Sigmoid colon (tissue), 7 donors: Measurements from ENCODE around the gene GPR39. TPM values are rescaled to one million over a fixed set of nuclear protein-coding genes. Genes with fewer than 3 reads are reported as not detected.

Source experiments
- DNase-seq: peaks from one replicate; pipeline ENCODE4 v3.0.0-alpha.2; 2019
- H3K27ac ChIP-seq, 4 donors: fragments of 200-600 bp; sonication (generic); one replicate each; pipeline ENCODE4 v1.5.1; 2016 to 2019; ENCODE audit warnings: mild to moderate bottlenecking in 1 of 4
- H3K27me3 ChIP-seq, 3 donors: fragments of 200-600 bp; sonication (generic); one replicate each; pipeline ENCODE4 v1.5.1; 2019; ENCODE audit warnings: mild to moderate bottlenecking in 1 of 3
- H3K36me3 ChIP-seq, 4 donors: fragments of 200-600 bp; sonication (generic); one replicate each; pipeline ENCODE4 v1.5.1; 2016 to 2019
- H3K4me1 ChIP-seq, 4 donors: fragments of 200-600 bp; sonication (generic); one replicate each; pipeline ENCODE4 v1.5.1; 2017 to 2019
- H3K4me3 ChIP-seq, 4 donors: fragments of 200-600 bp; sonication (generic); one replicate each; pipeline ENCODE4 v1.5.1; 2017 to 2019; ENCODE audit warnings: mild to moderate bottlenecking in 2 of 4, moderate library complexity in 1 of 4
- H3K9me3 ChIP-seq, 4 donors: fragments of 200-600 bp in 3 of 4; sonication (generic) in 3 of 4; one replicate each; pipeline versions ENCODE4 v1.5.1 to v1.6.1; 2013 to 2019
- CTCF ChIP-seq, 4 experiments: fragments of 450-650 bp in 3 of 4; fragments of 200-600 bp in 1 of 4; IDR thresholded peaks; one replicate each; pipeline ENCODE4 v1.5.1; 2016 to 2019; ENCODE audit warnings: antibody characterized with exemption in 4 of 4, mild to moderate bottlenecking in 3 of 4, moderate library complexity in 2 of 4
- EP300 ChIP-seq, 4 donors: sonication (generic); formaldehyde crosslinking; IDR thresholded peaks; one replicate each; pipeline ENCODE4 v1.6.1; 2017; ENCODE audit warnings: antibody characterized with exemption in 4 of 4
- POLR2A ChIP-seq, 2 donors: fragments of 450-650 bp; IDR thresholded peaks; one replicate each; pipeline ENCODE4 v1.6.1; 2016; ENCODE audit warnings: antibody characterized with exemption in 2 of 2, mild to moderate bottlenecking in 2 of 2, moderate library complexity in 2 of 2
- POLR2AphosphoS5 ChIP-seq, 4 donors: sonication (generic); formaldehyde crosslinking; IDR thresholded peaks; one replicate each; pipeline ENCODE4 v1.6.1; 2017; ENCODE audit warnings: antibody characterized with exemption in 4 of 4
- WGBS, 2 donors: extraction: QIAGEN DNeasy Blood & Tissue Kit; methylation state at CpG; one replicate each; pipeline ENCODE4 v1.1.7; 2013; 5-methylcytosine and 5-hydroxymethylcytosine counted together
- intact Hi-C: fragments of 100-400 bp; cut with DNase I; formaldehyde crosslinking; loops from one replicate; pipeline ENCODE4 v1.15.1; 2023
- polyA plus RNA-seq, 3 donors: library from polyadenylated mRNA; stranded (reverse); fragments of 200-250 nt; gene quantifications; one replicate each; pipeline ENCODE4 v1.2.3, GENCODE V29; 2013
- total RNA-seq, 4 donors: library from RNA; depleted of rRNA; stranded (reverse); fragments of >200 nt; gene quantifications; one replicate each; pipeline ENCODE4 v1.1.0, GENCODE V29; 2016
- donor health status: healthy with polysubstance abuse.
- donor health status: Bipolar disorder and iron deficiency.
- donor health status: healthy.

GPR39 gene
- total and polyA plus RNA-seq, 7 donors, result 0.28 to 7.7 (median 1.6) TPM; not detected in 1

DNA sequence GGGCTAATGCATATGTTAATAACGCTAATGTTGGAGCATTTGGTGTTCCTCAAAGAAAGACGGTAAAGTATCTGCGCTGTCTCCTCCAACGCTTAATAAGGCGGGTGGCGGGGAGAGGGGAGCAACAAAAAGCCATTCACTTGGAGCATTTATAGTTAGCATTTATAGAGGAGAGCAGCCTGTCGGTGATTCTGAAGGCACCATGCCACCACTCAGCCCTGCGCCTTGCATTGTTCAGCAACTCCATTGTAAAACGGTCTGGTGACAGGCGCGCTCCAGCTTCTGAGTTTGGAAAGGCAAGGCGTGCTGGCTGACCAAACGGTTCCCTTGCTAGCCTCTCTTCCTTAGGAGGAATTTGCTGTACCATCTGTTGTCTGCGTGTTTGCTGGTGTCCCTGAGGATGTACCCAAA, 169.5 kb downstream of the GPR39 start:
- Histone ChIP-seq H3K4me3 (no peak overlapping the region), H3K36me3 (no peaks in the 10 kb centered on the region), H3K4me1 (no peaks in the 10 kb centered on the region), H3K9me3 (no peaks in the 10 kb centered on the region), H3K27me3 (no peaks in the 10 kb centered on the region), H3K27ac (no peak overlapping the region)
- intact Hi-C loops, result no loop called here
- no peak for TF ChIP-seq CTCF (IDR thresholded peaks at IDR 0.05)
- TF ChIP-seq EP300 (IDR thresholded peaks at IDR 0.05), result no peak
- TF ChIP-seq POLR2A (IDR thresholded peaks at IDR 0.05), result no peak
- TF ChIP-seq POLR2AphosphoS5 (IDR thresholded peaks at IDR 0.05), result no peak
- no peak for DNase-seq
- WGBS, 2 donors, result 84 to 94% methylated on average over 14 of the region's 14 CpGs

DNA sequence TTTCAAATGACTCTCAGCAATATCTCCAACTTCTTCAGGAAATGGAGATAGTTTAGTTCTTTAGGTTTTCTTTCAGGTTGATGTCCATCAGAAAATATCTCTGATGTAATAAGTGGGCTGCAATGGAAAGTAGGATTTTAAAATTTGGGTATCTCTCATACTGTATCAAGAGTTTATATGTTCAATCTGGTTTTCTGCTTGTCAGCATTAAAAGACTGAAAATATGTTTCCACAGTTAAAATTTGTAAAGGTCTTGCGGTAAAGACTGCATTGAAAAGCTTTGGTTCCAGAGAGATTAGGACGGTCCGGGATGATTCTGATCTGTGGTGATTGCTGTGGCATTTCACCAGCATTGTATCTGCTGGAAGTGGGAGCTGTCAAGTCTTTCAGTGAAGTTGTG, 170.2 kb downstream of the GPR39 start:
- TF ChIP-seq CTCF (IDR thresholded peaks at IDR 0.05) (no peak), EP300 (IDR thresholded peaks at IDR 0.05) (no peak), POLR2AphosphoS5 (IDR thresholded peaks at IDR 0.05) (no peak), POLR2A (IDR thresholded peaks at IDR 0.05) (no peak)
- Histone ChIP-seq H3K4me1 (no peaks in the 10 kb centered on the region), H3K4me3 (no peak overlapping the region), H3K27ac (no peak overlapping the region), H3K36me3 (no peaks in the 10 kb centered on the region), H3K27me3 (no peaks in the 10 kb centered on the region), H3K9me3 (no peaks in the 10 kb centered on the region)
- WGBS, 2 donors, result 96% methylated on average over 3 of the region's 3 CpGs
- intact Hi-C loops, result no loop called here
- no peak for DNase-seq

DNA sequence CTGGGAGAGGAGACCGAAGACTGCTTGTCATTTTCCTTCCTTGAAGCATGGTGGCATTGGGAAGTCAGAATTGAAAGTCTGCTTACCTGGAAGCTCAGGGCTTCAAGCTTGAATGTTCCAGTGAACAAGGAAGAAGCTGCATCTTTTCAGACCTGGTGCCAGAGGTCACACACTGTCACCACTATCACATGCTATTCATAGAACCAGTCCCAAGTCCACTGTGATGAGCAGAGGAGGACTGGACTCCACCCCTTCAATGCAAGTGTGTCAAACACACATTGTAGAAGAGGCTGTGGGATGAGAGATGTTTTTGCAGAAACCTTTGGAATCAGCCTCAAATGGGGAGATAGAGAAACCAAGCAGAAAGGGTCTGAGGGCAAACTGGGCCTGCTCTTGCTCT, 172.0 kb downstream of the GPR39 start:
- intact Hi-C loops, result no loop called here
- WGBS, 2 donors, result 89% methylated on average over 1 of the region's 1 CpG
- no peaks in the 10 kb centered on the region for H3K9me3 ChIP-seq
- H3K27me3 ChIP-seq, result no peaks in the 10 kb centered on the region
- H3K36me3 ChIP-seq, result no peaks in the 10 kb centered on the region
- no peak for TF ChIP-seq POLR2A (IDR thresholded peaks at IDR 0.05)
- no peak for DNase-seq
- no peak overlapping the region for H3K27ac ChIP-seq
- H3K4me3 ChIP-seq, result no peak overlapping the region
- no peaks in the 10 kb centered on the region for H3K4me1 ChIP-seq

DNA sequence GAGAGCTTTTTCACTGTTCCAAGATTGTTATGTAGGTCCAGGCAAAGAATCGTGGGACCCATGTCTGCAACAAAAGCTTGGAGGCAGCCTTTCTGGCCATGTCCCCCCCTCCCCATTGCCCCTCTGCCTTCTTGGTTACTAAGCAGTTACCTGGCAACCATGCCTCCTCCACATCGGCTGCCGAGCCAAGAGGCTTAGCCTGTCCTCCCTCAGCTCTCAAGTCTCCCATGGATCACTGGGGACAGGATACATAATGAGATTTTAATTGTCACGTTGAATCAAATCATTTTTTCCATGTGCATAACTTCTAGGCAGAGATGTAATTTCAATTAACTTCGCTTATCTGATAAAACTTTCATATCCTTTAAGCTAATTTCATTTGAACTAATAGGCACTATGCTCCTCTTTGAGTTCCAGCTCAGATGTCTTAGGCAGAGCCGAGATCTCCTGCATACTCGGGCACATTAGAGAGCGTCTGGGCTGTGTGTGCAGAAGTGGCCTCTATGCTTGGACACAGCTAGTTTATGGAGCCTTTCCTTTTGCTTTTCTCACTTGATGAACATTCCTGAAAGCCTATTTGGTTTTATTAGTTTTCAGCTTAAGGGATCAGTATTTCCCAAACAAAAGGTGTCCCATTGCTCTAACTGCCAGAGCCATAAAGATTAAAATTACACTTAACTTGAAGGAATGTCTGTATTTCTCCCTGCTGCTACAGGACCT, 172.7 kb downstream of the GPR39 start:
- DNase-seq, result no peak
- WGBS, 2 donors, result 69 to 70% methylated on average over 8 of the region's 8 CpGs
- no peak overlapping the region for H3K4me3 ChIP-seq
- H3K27ac ChIP-seq, result no peak overlapping the region
- H3K36me3 ChIP-seq, result no peaks in the 10 kb centered on the region
- H3K4me1 ChIP-seq, result no peaks in the 10 kb centered on the region
- TF ChIP-seq POLR2A (IDR thresholded peaks at IDR 0.05) (no peak), CTCF (IDR thresholded peaks at IDR 0.05) (no peak), POLR2AphosphoS5 (IDR thresholded peaks at IDR 0.05) (no peak)
- H3K27me3 ChIP-seq, result no peaks in the 10 kb centered on the region
- intact Hi-C loops, result no loop called here
- no peaks in the 10 kb centered on the region for H3K9me3 ChIP-seq

- H3K36me3 ChIP-seq, result no peaks in the 10 kb centered on the region
- no peak for DNase-seq
- no peaks in the 10 kb centered on the region for H3K9me3 ChIP-seq
- TF ChIP-seq POLR2AphosphoS5 (IDR thresholded peaks at IDR 0.05), result no peak
- no peak for TF ChIP-seq POLR2A (IDR thresholded peaks at IDR 0.05)
- TF ChIP-seq EP300 (IDR thresholded peaks at IDR 0.05), result no peak
- no peak for TF ChIP-seq CTCF (IDR thresholded peaks at IDR 0.05)
- H3K27me3 ChIP-seq, result no peaks in the 10 kb centered on the region
- intact Hi-C loops, result no loop called here
- H3K27ac ChIP-seq, result no peak overlapping the region
- no peak overlapping the region for H3K4me3 ChIP-seq
- H3K4me1 ChIP-seq, result no peaks in the 10 kb centered on the region
These were observed 173.4 kb downstream of the GPR39 start for GRCh38 chr2:132589966-132590365.
